ENCODE measurements around the gene OR4F15. TPM values are rescaled to one million over a fixed set of nuclear protein-coding genes. Genes with fewer than 3 reads are reported as not detected.

OR4F15 gene
- total and polyA plus RNA-seq, 2 of the 4 experiments (the other 2 are of a cell fraction), result 0.36 TPM; not detected in 1

DNA sequence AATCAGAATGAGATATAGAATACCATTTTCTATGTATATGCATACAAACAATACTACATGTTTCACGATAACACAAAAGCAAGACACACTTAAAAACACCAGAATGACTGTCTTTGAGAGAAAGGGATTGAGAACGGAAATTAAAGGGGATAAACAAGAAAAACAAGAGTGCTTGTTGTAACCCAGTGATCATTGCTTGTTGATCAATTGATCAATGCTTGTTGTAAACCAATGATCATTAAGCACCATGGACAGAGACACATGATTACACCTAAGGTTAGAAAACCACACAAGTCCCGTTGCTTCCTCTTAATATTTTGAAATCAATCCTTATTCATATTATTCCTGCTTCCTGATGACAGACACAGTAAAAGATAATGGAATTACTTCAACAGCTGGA is 1.1 kb upstream of the OR4F15 start:
- Histone ChIP-seq H3K36me3 (ENCODE audit: control insufficient read depth, insufficient read depth, low read length) (no peaks in the 10 kb centered on the region), H3K4me1 (ENCODE audit: control insufficient read depth, insufficient read depth, low read length) (peaks cover 8% of the 10 kb centered on the region), H3K4me3 (ENCODE audit: insufficient read depth, low read depth, low read length) (no peak overlapping the region), H3K27me3 (ENCODE audit: control insufficient read depth, insufficient read depth, low read length) (no peaks in the 10 kb centered on the region), H3K79me1 (ENCODE audit: low read depth in 1 of 2, low read length in 2 of 2) (no peaks in the 10 kb centered on the region), H2BK5ac (ENCODE audit: low read depth, low read length, poor library complexity, severe bottlenecking) (no peak overlapping the region), H3K9me1 (ENCODE audit: insufficient read depth, low read length) (0 out of 2 replicates have a peak, but pooled peaks cover 3% of the 10 kb centered on the region), H3K27ac (ENCODE audit: insufficient read depth, low read length) (no peak overlapping the region), H4K20me1 (ENCODE audit: insufficient read depth, low read length) (no peaks in the 10 kb centered on the region), H2BK120ac (ENCODE audit: low read depth, low read length) (no peak overlapping the region), H2BK20ac (ENCODE audit: low read depth, low read length) (no peak overlapping the region), H4K5ac (ENCODE audit: low read depth, low read length) (no peak overlapping the region), H2AFZ (replicated peaks; ENCODE audit: low read length, poor library complexity) (no peak overlapping the region), H3K9me3 (ENCODE audit: control insufficient read depth, insufficient read depth, low read length) (no peaks in the 10 kb centered on the region), H4K91ac (ENCODE audit: insufficient read depth, low read depth, low read length) (no peak overlapping the region), H3K18ac (ENCODE audit: low read depth, low read length) (no peak overlapping the region), H3K9ac (ENCODE audit: low read depth, low read length) (no peak overlapping the region), H2BK15ac (ENCODE audit: low read depth, low read length) (no peak overlapping the region), H2AK9ac (replicated peaks; ENCODE audit: low read depth, low read length, poor library complexity) (no peak overlapping the region), H3K4me2 (ENCODE audit: low read depth, low read length) (no peak overlapping the region), H2AK5ac (ENCODE audit: low read depth, low read length) (no peak overlapping the region), H3K14ac (replicated peaks; ENCODE audit: low read depth, low read length) (no peak overlapping the region), H3K56ac (ENCODE audit: extremely low read depth, insufficient read depth, low read length) (no peak overlapping the region), H3K23ac (ENCODE audit: low read depth, low read length) (no peak overlapping the region), H3K4ac (ENCODE audit: low read depth, low read length) (no peak overlapping the region), H4K8ac (ENCODE audit: low read depth in 2 of 2, low read length in 2 of 2) (no peak overlapping the region)
- no peak for TF ChIP-seq USF2 (IDR thresholded peaks at IDR 0.05; ENCODE audit: low read depth, low read length)
- TF ChIP-seq MXI1 (IDR thresholded peaks at IDR 0.05; ENCODE audit: borderline replicate concordance, low read depth, low read length), result no peak
- TF ChIP-seq MAFK (IDR thresholded peaks at IDR 0.05; ENCODE audit: low read depth, low read length), result no peak
- TF ChIP-seq SMC3 (IDR thresholded peaks at IDR 0.05; ENCODE audit: low read depth, low read length), result no peak
- no peak for TF ChIP-seq CEBPB (IDR thresholded peaks at IDR 0.05; ENCODE audit: low read depth, low read length)
- TF ChIP-seq, protein P1, sequence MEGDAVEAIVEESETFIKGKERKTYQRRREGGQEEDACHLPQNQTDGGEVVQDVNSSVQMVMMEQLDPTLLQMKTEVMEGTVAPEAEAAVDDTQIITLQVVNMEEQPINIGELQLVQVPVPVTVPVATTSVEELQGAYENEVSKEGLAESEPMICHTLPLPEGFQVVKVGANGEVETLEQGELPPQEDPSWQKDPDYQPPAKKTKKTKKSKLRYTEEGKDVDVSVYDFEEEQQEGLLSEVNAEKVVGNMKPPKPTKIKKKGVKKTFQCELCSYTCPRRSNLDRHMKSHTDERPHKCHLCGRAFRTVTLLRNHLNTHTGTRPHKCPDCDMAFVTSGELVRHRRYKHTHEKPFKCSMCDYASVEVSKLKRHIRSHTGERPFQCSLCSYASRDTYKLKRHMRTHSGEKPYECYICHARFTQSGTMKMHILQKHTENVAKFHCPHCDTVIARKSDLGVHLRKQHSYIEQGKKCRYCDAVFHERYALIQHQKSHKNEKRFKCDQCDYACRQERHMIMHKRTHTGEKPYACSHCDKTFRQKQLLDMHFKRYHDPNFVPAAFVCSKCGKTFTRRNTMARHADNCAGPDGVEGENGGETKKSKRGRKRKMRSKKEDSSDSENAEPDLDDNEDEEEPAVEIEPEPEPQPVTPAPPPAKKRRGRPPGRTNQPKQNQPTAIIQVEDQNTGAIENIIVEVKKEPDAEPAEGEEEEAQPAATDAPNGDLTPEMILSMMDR (conservative IDR thresholded peaks at IDR 0.05; ENCODE audit: low read depth, low read length), result no peak
- no peak for TF ChIP-seq POLR2A (IDR thresholded peaks at IDR 0.05; ENCODE audit: low read depth, low read length)
- no peak for TF ChIP-seq FOS (IDR thresholded peaks at IDR 0.05; ENCODE audit: low read depth, low read length)
- no peak for TF ChIP-seq RAD21 (IDR thresholded peaks at IDR 0.05; ENCODE audit: low read length)
- TF ChIP-seq RCOR1 (IDR thresholded peaks at IDR 0.05; ENCODE audit: insufficient replicate concordance, low read length), result no peak
- no peak for TF ChIP-seq MAZ (IDR thresholded peaks at IDR 0.05; ENCODE audit: borderline replicate concordance, low read depth, low read length)
- TF ChIP-seq RFX5 (IDR thresholded peaks at IDR 0.05; ENCODE audit: low read depth, low read length), result no peak
- TF ChIP-seq NFE2L2 (IDR thresholded peaks at IDR 0.05; ENCODE audit: low read depth, low read length), result no peak
- TF ChIP-seq BHLHE40 (IDR thresholded peaks at IDR 0.05; ENCODE audit: low read depth, low read length), result no peak
- TF ChIP-seq CHD1 (IDR thresholded peaks at IDR 0.05; ENCODE audit: low read depth, low read length), result no peak
- TF ChIP-seq, protein P2, sequence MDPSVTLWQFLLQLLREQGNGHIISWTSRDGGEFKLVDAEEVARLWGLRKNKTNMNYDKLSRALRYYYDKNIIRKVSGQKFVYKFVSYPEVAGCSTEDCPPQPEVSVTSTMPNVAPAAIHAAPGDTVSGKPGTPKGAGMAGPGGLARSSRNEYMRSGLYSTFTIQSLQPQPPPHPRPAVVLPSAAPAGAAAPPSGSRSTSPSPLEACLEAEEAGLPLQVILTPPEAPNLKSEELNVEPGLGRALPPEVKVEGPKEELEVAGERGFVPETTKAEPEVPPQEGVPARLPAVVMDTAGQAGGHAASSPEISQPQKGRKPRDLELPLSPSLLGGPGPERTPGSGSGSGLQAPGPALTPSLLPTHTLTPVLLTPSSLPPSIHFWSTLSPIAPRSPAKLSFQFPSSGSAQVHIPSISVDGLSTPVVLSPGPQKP (IDR thresholded peaks at IDR 0.05; ENCODE audit: borderline replicate concordance, low read depth, low read length), result no peak
- no peak for ATAC-seq (ENCODE audit: low read depth)
- no CpG with 5 or more reads among the region's 3 CpGs for WGBS, 2 experiments (ENCODE audit: extremely low coverage in 2 of 2, insufficient read length in 1 of 2)
- ChIA-PET POLR2A (ENCODE audit: unreplicated experiment) (no interaction called here), CTCF (no interaction called here)
- in situ Hi-C loops (cut with MboI; ENCODE audit: low sequenced_read_pairs), result no loop called here
- dilution Hi-C loops (cut with HindIII; ENCODE audit: low sequenced_read_pairs, unreplicated experiment), result no loop called here
- intact Hi-C loops (cut with micrococcal nuclease), result no loop called here
- no peak for DNase-seq
- no TSS peak for BruUV-seq (replicated peaks)

Data from IMR-90 (cell line).